Naive thymus-derived CD8-positive, alpha-beta T cell (primary cell): Measurements from ENCODE around the gene ZSWIM1. TPM values are rescaled to one million over a fixed set of nuclear protein-coding genes. Genes with fewer than 3 reads are reported as not detected.

Experiments used
- ATAC-seq, 2 donors: fragments of 150-1000 bp; cut with Tn5 transposase in 1 of 2; sonication (Bioruptor Pico), chemical (Tn5 transposase) in 1 of 2; 1 replicate in 1 of 2; 2 replicates in 1 of 2; pipeline ENCODE4 v1.10.0; 2021; ENCODE audit warnings: mild to moderate bottlenecking in 2 of 2, moderate library complexity in 2 of 2
- POLR2A ChIA-PET: fragments of 350-600 bp; sonication (Branson Sonifier 250); formaldehyde crosslinking; loops from one replicate; lab custom pipeline; 2021; ENCODE audit warnings: antibody characterized with exemption; lab: Charles Lee
- DNase-seq, 10 donors: peaks; one replicate each; pipeline versions ENCODE4 v3.0.0 to v3.0.0-alpha.2; 2020 to 2022
- H3K27ac Mint-ChIP-seq, 10 donors: one replicate each; pipeline ENCODE4 v1.8.0; 2020 to 2022; ENCODE audit warnings: mild to moderate bottlenecking in 10 of 10, mixed read lengths in 10 of 10, moderate library complexity in 4 of 10, inconsistent platforms in 1 of 10
- H3K27me3 Mint-ChIP-seq, 5 donors: one replicate each; pipeline ENCODE4 v1.8.0; 2021 to 2022; ENCODE audit warnings: mixed read lengths in 5 of 5
- H3K36me3 Mint-ChIP-seq, 3 donors: one replicate each; pipeline ENCODE4 v1.8.0; 2020 to 2022; ENCODE audit warnings: mixed read lengths in 3 of 3, mild to moderate bottlenecking in 2 of 3, inconsistent platforms in 1 of 3
- H3K4me1 Mint-ChIP-seq, 4 donors: one replicate each; pipeline ENCODE4 v1.8.0; 2021 to 2022; ENCODE audit warnings: mixed read lengths in 4 of 4
- H3K4me3 Mint-ChIP-seq, 10 donors: one replicate each; pipeline ENCODE4 v1.8.0; 2020 to 2022; ENCODE audit warnings: mild to moderate bottlenecking in 10 of 10, mixed read lengths in 10 of 10, moderate library complexity in 6 of 10, inconsistent platforms in 1 of 10
- H3K9me3 Mint-ChIP-seq, 9 donors: one replicate each; pipeline ENCODE4 v1.8.0; 2020 to 2022; ENCODE audit warnings: mixed read lengths in 9 of 9, mild to moderate bottlenecking in 3 of 9, inconsistent platforms in 1 of 9, moderate library complexity in 1 of 9
- polyA plus RNA-seq, 3 donors: library from polyadenylated mRNA; unstranded; fragments of 300-500 nt; fragmentation: Illumina TruSeq; gene quantifications; one replicate each; pipeline ENCODE4 v1.2.3, GENCODE V29; 2021
- total RNA-seq, 8 experiments: library from RNA in 2 of 8; stranded (reverse) in 2 of 8; gene quantifications; one replicate each; pipeline ENCODE4 v1.2.3 and lab custom pipeline; 2021 to 2026

Gene ZSWIM1
- total and polyA plus RNA-seq, 5 experiments from 2014 or later, result 0.96 to 17.6 (median 9.8) TPM

DNA sequence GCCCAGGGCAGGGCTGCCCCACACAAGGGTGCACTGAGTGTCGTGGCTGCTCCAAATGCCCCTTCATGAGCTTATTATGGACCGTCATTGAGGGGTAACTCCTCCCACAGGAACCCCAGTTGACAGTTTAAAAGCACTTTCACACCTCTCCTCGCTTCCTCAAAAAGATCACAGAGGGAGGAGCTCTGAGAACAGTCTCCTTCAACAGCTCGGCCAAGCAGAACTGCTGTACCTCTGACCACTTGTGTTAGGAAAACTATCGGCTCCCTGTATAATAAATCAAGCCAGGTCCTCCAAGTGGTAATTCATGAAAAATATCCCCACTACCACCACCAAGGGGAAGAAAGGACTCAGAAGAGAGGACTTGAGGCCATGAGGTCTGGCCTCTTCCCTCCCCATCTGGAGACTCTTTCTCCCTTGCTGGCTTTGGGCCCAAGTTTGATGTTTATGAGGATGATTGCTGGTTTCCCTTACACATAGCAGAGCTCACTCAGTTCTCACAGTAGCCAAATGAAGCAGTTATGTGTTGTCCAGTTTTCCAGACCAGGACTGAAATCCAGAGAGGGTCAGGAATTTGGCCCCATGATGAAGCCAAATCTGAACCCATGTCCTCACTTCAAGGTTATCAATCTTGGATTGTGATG lies 38.7 kb upstream of the ZSWIM1 start:
- DNase-seq (no peak), ATAC-seq (no peak)
- Mint-ChIP-seq H3K27ac (peak overlapping the region in 1 of 10 donors; percentile 44), H3K36me3 (peaks cover 0 to 57% (median 3%) of the 10 kb centered on the region in 3 donors), H3K9me3 (no peaks in the 10 kb centered on the region), H3K4me3 (no peak overlapping the region), H3K4me1 (peaks cover 0 to 12% (median 5%) of the 10 kb centered on the region in 4 donors), H3K27me3 (no peaks in the 10 kb centered on the region)
- POLR2A ChIA-PET, result interaction anchor here (1.1 kb wide), 1 partner anchor 93 kb away, joined by 3 read pairs; the partner anchor contains the start of gene PCIF1

DNA sequence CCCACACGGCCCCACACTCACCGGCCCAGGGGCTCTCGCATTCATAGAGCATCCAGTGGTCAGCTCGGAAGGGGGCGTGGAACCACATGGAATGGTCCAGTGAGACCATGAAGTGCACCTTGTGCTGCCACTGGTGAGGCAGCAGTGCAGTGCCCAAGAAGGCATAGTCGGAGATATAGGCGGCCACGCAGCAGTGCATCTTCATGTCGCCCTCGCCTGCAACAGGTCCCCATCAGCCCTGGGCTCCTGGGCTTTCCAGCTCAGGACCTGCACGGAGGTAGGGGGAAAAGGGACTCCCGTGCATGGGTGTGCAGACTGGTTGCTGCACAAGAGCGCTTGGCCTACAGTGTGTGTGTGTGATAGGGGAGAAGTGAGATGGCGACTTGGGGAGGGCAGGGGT lies 37.5 kb upstream of the ZSWIM1 start:
- no peak for ATAC-seq
- Mint-ChIP-seq H3K9me3 (no peaks in the 10 kb centered on the region), H3K36me3 (peaks cover 0 to 65% (median 5%) of the 10 kb centered on the region in 3 donors), H3K4me3 (no peak overlapping the region), H3K27me3 (no peaks in the 10 kb centered on the region), H3K4me1 (peaks cover 0 to 12% (median 5%) of the 10 kb centered on the region in 4 donors), H3K27ac (peak overlapping the region in 1 of 10 donors; percentile 35)
- POLR2A ChIA-PET, result no interaction called here
- no peak for DNase-seq

DNA sequence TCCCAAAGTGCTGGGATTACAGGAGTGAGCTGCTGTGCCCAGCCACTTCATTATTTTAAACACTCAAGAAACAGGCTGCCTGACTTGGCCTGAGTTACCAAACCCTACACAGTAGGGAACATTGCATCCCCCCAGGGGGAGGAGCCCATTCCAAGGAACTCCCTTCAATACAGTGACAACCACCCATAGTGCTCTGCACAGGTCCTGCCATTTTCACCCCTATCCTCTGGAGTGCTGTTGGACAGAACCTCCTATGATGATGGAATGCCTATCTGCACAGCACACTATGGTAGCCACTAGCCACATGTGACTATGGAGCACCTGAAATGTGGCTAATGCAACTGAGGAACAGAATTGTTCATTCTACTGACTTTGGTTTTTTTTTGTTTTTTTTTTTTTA lies 35.6 kb upstream of the ZSWIM1 start:
- DNase-seq (no peak), ATAC-seq (no peak)
- Mint-ChIP-seq H3K27me3 (no peaks in the 10 kb centered on the region), H3K36me3 (peaks cover 0 to 78% (median 9%) of the 10 kb centered on the region in 3 donors), H3K9me3 (no peaks in the 10 kb centered on the region), H3K4me1 (peaks cover 1 to 12% (median 8%) of the 10 kb centered on the region in 4 donors), H3K27ac (no peak overlapping the region), H3K4me3 (no peak overlapping the region)
- POLR2A ChIA-PET, result interaction anchor here (0.7 kb wide), 1 partner anchor 9 kb away, joined by 3 read pairs; no protein-coding TSS in a partner anchor

DNA sequence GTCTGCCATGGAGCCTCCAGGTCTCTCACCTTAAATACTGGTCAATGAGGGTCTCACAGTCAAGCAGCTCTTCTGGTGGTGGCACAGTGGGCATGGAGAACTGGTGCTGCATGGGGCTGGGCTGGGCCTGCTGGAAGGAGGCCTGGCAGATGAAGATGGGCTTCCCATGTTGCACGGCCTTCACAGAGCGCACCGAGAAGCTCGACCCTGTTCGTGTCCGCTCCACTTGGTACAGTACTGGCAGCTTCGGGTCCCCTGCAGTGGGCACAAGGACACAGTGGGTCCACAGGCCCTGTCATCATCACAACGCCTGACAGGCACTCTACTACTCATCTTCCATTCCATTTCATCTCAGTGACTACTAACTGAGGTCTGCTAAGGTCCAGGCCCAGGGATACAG lies 32.6 kb upstream of the ZSWIM1 start:
- H3K36me3 Mint-ChIP-seq, result peaks cover 0 to 80% (median 21%) of the 10 kb centered on the region in 3 donors
- ATAC-seq, result no peak
- H3K4me3 Mint-ChIP-seq, result no peak overlapping the region
- peaks cover 1 to 12% (median 5%) of the 10 kb centered on the region in 4 donors for H3K4me1 Mint-ChIP-seq
- no peak for DNase-seq
- H3K9me3 Mint-ChIP-seq, result no peaks in the 10 kb centered on the region
- POLR2A ChIA-PET, result interaction anchor here (0.9 kb wide), 1 partner anchor 14 kb away, joined by 4 read pairs; no protein-coding TSS in a partner anchor
- peak overlapping the region in 1 of 10 donors; percentile 79 for H3K27ac Mint-ChIP-seq
- no peaks in the 10 kb centered on the region for H3K27me3 Mint-ChIP-seq

DNA sequence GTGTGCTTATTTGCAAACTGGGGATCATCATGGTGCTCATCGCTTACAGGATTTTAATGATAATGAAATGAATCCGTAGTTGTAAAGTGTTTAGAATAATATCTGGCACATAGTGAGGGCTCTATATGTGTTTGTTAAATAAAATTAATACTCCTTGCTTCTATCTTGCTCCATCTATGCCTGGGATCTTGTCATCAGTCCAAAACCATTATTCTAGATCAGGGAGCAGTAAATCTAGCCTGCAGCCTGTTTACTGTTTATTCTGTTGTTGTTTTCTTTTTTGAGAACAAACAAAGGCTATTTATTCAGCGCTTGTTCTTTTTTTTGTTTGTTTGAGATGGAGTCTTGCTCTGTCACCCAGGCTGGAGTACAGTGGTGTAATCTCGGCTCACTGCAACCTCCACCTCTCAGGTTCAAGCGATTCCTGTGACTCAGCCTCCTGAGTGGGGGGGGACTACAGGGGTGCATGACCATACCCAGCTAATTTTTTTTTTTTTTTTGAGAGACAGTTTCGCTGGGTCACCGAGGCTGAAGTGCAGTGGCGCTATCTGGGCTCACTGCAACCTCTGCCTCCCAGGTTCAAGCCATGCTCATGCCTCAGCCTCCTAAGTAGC lies 32.0 kb upstream of the ZSWIM1 start:
- no peak for ATAC-seq
- no peaks in the 10 kb centered on the region for H3K9me3 Mint-ChIP-seq
- peaks cover 1 to 14% (median 11%) of the 10 kb centered on the region in 4 donors for H3K4me1 Mint-ChIP-seq
- H3K27ac Mint-ChIP-seq, result peak overlapping the region in 3 of 10 donors; percentile 5 to 79 (median 37)
- POLR2A ChIA-PET, result interaction anchor here (0.9 kb wide), 1 partner anchor 15 kb away, joined by 4 read pairs; no protein-coding TSS in a partner anchor
- peaks cover 0 to 81% (median 23%) of the 10 kb centered on the region in 3 donors for H3K36me3 Mint-ChIP-seq
- no peaks in the 10 kb centered on the region for H3K27me3 Mint-ChIP-seq
- no peak for DNase-seq
- H3K4me3 Mint-ChIP-seq, result no peak overlapping the region

DNA sequence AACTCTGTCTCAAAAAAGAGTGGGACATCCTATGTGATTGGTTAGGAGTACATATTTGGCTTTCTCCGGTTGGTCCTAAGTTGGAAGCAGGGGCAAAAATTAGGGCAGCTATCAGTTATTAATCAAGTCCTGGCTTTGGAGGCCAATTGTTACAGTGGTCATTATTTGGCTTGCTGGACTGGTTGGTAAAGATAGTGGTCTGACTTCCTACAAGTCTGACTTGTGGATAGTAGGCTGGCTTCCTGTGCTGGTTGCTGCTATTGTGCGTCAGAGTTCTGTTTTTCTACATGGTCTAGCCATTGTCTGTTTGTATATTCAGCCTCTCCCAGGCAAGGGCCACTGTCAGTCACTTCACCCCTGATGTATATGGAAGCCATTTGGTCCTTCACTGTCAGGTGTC lies 30.8 kb upstream of the ZSWIM1 start:
- Mint-ChIP-seq H3K4me1 (peaks cover 4 to 25% (median 19%) of the 10 kb centered on the region in 4 donors), H3K9me3 (no peaks in the 10 kb centered on the region), H3K4me3 (no peak overlapping the region), H3K27ac (no peak overlapping the region), H3K27me3 (no peaks in the 10 kb centered on the region), H3K36me3 (peaks cover 0 to 76% (median 23%) of the 10 kb centered on the region in 3 donors)
- POLR2A ChIA-PET, result no interaction called here
- DNase-seq (no peak), ATAC-seq (no peak)

DNA sequence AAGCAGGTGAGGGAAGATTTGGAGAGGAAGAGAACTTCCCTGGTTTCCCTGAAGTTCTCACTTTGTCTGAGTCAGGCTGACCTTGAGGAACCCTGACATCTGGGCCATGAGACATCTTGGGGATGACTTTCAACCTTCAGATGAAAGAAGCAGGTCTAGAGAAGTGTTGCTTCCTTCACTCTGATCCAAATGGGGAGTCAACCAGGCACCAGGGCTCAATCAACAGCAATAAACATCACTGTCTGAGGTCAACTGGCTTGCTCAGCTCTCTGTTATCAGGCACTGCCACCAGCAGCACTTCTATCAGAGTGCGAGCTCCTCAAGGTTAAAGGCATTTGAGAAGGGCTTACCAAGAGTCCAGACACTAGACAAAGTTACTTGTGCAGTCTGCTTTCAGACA lies 30.1 kb upstream of the ZSWIM1 start:
- Mint-ChIP-seq H3K27me3 (no peaks in the 10 kb centered on the region), H3K27ac (no peak overlapping the region), H3K4me1 (peaks cover 6 to 30% (median 22%) of the 10 kb centered on the region in 4 donors), H3K9me3 (no peaks in the 10 kb centered on the region), H3K36me3 (peaks cover 0 to 69% (median 23%) of the 10 kb centered on the region in 3 donors), H3K4me3 (peak overlapping the region in 1 of 10 donors; percentile 15)
- no peak for DNase-seq
- POLR2A ChIA-PET, result interaction anchor here (0.6 kb wide), 1 partner anchor 39 kb away, joined by 3 read pairs; no protein-coding TSS in a partner anchor
- ATAC-seq, result no peak

DNA sequence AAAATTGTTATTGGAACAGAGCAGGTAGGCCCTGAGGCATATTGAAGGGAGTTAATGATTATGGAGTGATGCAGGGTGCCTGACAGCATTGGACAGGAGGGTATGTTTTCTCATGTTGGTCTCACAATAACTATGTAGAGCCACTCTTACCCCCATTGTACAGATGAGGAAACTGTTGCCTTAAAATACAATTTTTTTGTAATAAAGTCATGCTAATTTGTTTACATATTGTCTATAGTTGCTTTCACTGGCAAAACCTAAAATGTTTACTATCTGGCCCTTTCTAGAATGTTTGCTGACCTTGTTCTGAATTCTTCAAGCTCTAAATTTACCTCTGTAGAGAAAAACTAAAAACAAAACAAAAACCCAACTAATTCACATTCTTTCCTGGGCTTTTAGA lies 29.5 kb upstream of the ZSWIM1 start:
- Mint-ChIP-seq H3K9me3 (no peaks in the 10 kb centered on the region), H3K36me3 (peaks cover 0 to 63% (median 22%) of the 10 kb centered on the region in 3 donors), H3K4me3 (peak overlapping the region in 1 of 10 donors; percentile 20), H3K27me3 (no peaks in the 10 kb centered on the region), H3K4me1 (peaks cover 6 to 36% (median 28%) of the 10 kb centered on the region in 4 donors), H3K27ac (no peak overlapping the region)
- POLR2A ChIA-PET, result interaction anchor here (0.7 kb wide), 1 partner anchor 13 kb away, joined by 4 read pairs; no protein-coding TSS in a partner anchor
- ATAC-seq (no peak), DNase-seq (no peak)

DNA sequence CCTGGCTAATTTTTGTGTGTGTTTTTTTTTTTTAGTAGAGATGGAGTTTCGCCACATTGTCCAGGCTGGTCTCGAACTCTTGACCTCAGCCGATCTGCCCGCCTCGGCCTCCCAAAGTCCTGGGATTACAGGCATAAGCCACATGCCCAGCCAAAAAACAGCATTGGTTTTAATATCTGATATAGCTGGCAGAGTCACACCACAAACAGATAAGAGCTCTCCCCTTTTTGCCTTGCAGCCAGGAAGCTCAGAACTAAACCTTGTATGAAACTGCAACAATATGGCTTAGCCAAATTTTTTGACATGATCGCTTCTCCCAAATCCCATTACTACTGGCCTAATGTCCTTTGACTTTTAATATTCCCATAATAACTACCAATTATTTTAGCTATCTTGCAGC lies 28.7 kb upstream of the ZSWIM1 start:
- peaks cover 0 to 58% (median 21%) of the 10 kb centered on the region in 3 donors for H3K36me3 Mint-ChIP-seq
- H3K9me3 Mint-ChIP-seq, result no peaks in the 10 kb centered on the region
- peaks cover 8 to 40% (median 34%) of the 10 kb centered on the region in 4 donors for H3K4me1 Mint-ChIP-seq
- POLR2A ChIA-PET, result interaction anchor here (0.7 kb wide), 1 partner anchor 13 kb away, joined by 4 read pairs; no protein-coding TSS in a partner anchor
- no peak for ATAC-seq
- no peaks in the 10 kb centered on the region for H3K27me3 Mint-ChIP-seq
- H3K27ac Mint-ChIP-seq, result peak overlapping the region in 2 of 10 donors; percentile 21 to 72
- peak overlapping the region in 1 of 10 donors; percentile 29 for H3K4me3 Mint-ChIP-seq
- DNase-seq, result no peak

DNA sequence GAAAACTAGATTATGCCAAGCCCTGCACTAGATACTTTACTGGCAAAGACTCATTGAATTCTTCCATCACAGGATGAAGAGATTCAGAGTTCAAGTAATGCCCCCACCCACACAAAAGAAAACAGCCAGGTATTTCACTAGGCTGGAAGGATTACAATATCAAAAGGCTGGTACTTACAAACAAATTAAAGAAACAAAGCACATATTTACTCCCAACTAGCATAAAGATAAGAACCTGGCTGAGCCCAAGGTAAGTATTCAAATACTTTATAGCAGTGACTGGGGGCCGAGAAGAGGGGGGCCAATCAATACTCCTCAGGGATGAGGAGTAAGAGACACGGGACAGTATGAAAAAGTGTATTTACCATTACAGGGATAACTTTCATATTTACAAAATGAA lies 27.5 kb upstream of the ZSWIM1 start:
- no peak for ATAC-seq
- no peak overlapping the region for H3K27ac Mint-ChIP-seq
- peaks cover 0 to 50% (median 19%) of the 10 kb centered on the region in 3 donors for H3K36me3 Mint-ChIP-seq

DNA sequence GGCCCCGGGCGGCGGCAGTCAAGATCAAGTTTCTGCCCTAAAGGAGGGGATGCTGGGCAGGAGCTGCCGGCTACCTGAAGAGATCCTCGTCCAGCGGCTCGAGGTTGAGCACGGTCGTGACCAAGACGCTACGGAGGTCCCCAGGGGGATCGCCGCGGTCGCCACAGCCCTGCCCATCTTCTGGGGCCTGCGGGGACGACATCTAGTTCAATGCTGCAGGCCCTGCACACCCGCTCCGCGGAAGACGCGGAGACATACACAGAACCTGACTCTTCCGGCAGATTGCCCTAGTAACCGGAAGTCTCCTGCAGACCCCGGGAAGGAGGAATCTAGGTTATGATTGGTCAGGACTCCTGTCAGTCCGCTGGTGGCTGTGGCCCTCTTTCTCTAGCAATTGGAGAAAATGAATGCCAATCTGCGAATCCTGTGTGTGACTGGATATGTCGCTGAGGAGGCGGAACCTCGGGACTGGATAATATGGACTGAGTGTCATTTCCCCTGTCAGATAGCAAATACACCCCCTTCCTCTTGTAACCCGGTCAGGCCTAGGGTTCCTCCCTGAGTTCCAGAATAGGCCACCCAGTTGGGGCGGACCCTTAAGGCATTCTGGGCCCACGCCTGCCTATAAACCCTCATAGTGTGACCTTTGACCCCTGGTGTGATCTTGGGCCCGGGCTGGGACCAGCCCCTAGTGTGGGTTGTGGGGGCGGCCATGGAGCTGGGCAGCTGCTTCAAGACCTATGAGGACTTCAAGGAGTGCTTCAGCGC lies 23.7 kb upstream of the ZSWIM1 start, which contains the start of the genes ACOT8 and ZSWIM3:
Gene ACOT8, minus strand, starts transcription at position 279 of the 768 bp plus-strand sequence. Its CDS starts 77 bp downstream, at position 202.
Gene ZSWIM3, plus strand, starts transcription at position 501 of the 768 bp plus-strand sequence. Its CDS starts 212 bp downstream, at position 713.
- POLR2A ChIA-PET, result interaction anchor here (0.7 to 5.4 kb wide), 11 partner anchors 17 to 114 kb away, joined by 3 to 71 read pairs (median 7); partner anchors contain the start of genes CTSA, NEURL2, PCIF1 and SNX21
- H3K27ac Mint-ChIP-seq, result peak within 1 kb of the TSS; percentile 96 to 99 (median 98)
- peaks cover 21 to 62% (median 58%) of the 10 kb centered on the region in 4 donors for H3K4me1 Mint-ChIP-seq
- no peaks in the 10 kb centered on the region for H3K9me3 Mint-ChIP-seq
- peak; percentile 68 to 99 (median 96) for DNase-seq
- peak within 1 kb of the TSS; percentile 94 to 97 (median 96) for H3K4me3 Mint-ChIP-seq
- H3K36me3 Mint-ChIP-seq, result peaks cover 0 to 27% (median 6%) of the 10 kb centered on the region in 3 donors
- H3K27me3 Mint-ChIP-seq, result no peaks in the 10 kb centered on the region
- peak; percentile 97 for ATAC-seq

More for the DNA sequence above, 27.5 kb upstream of the ZSWIM1 start:
- Mint-ChIP-seq H3K4me3 (peak overlapping the region in 1 of 10 donors; percentile 74), H3K27me3 (no peaks in the 10 kb centered on the region), H3K4me1 (peaks cover 11 to 50% (median 45%) of the 10 kb centered on the region in 4 donors), H3K9me3 (no peaks in the 10 kb centered on the region)
- POLR2A ChIA-PET, result no interaction called here
- no peak for DNase-seq

DNA sequence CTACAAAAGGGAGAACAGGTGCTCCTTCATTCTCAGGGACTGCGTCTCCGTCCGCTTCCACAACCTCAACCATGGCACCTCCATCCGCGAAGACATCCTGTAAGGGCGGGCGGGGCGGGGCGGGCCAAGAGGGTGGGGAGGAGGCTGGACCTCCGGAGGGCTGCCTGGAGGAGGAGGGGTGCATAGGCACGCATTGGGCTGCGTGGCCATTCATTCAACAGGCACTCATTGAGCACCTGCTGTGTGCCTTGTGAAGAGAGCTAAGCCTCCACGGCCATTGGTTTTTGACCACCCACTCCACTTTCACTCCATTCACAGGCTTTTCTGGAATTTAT lies 23.2 kb upstream of the ZSWIM1 start:
- Mint-ChIP-seq H3K27ac (peak overlapping the region; percentile 96 to 99 (median 98)), H3K4me3 (peak overlapping the region; percentile 94 to 97 (median 96)), H3K36me3 (peaks cover 0 to 24% (median 4%) of the 10 kb centered on the region in 3 donors), H3K4me1 (peaks cover 21 to 62% (median 58%) of the 10 kb centered on the region in 4 donors), H3K9me3 (no peaks in the 10 kb centered on the region), H3K27me3 (no peaks in the 10 kb centered on the region)
- POLR2A ChIA-PET, result interaction anchor here (0.7 to 5.4 kb wide), 8 partner anchors 18 to 113 kb away, joined by 3 to 71 read pairs (median 20); partner anchors contain the start of genes CTSA, NEURL2, PCIF1 and SNX21
- peak in 1 of 2 donors; percentile 14 for ATAC-seq
- DNase-seq, result peak in 2 of 10 donors; percentile 7
